Adrenal gland (tissue), 5 donors: ENCODE measurements around the gene TSPEAR.

Source experiments
- CTCF ChIP-seq, 6 experiments: fragments of 450-650 bp in 4 of 6; fragments of 200-600 bp in 2 of 6; sonication (generic) in 1 of 6; IDR thresholded peaks; 1 replicate in 5 of 6; 2 replicates in 1 of 6; pipeline versions ENCODE4 v1.5.1 to v1.8.0; 2016 to 2021; ENCODE audit warnings: antibody characterized with exemption in 6 of 6, mild to moderate bottlenecking in 2 of 6, moderate library complexity in 1 of 6
- POLR2A ChIP-seq, 2 donors: fragments of 450-650 bp; IDR thresholded peaks; one replicate each; pipeline ENCODE4 v1.6.1; 2017; ENCODE audit warnings: antibody characterized with exemption in 2 of 2, mild to moderate bottlenecking in 2 of 2, moderate library complexity in 1 of 2
- donor health status: DM: no; HTN: no; CAD: no.

- no peak for TF ChIP-seq CTCF (IDR thresholded peaks at IDR 0.05)
- no peak for TF ChIP-seq POLR2A (IDR thresholded peaks at IDR 0.05)
Measured at GRCh38 chr21:44751799-44752636, 40.6 kb upstream of the TSPEAR start.
